ENCODE data around the gene DDX18.

DDX18 gene

DNA sequence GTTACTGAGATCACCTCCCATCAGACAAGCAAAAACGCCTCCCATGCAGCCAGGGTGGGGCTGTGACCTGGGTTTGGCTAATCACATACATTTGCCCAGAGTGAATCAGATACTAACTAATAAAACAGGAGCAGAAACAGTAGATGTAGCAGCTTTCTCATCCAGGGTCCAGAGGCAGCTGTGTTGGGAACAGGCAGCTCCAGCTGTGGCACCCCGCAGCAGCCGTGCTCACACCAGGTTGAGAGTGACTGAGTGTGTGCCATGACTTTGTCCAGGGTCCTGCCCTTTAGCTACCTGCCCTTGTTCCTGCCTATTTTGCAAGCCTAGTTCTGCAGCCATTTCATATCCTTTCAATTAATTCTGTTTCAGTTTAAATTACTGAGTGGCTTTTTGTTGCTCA, 20.5 kb downstream of the DDX18 start:
- DNase-seq (ENCODE audit: low read depth, low spot score): no peak

DNA sequence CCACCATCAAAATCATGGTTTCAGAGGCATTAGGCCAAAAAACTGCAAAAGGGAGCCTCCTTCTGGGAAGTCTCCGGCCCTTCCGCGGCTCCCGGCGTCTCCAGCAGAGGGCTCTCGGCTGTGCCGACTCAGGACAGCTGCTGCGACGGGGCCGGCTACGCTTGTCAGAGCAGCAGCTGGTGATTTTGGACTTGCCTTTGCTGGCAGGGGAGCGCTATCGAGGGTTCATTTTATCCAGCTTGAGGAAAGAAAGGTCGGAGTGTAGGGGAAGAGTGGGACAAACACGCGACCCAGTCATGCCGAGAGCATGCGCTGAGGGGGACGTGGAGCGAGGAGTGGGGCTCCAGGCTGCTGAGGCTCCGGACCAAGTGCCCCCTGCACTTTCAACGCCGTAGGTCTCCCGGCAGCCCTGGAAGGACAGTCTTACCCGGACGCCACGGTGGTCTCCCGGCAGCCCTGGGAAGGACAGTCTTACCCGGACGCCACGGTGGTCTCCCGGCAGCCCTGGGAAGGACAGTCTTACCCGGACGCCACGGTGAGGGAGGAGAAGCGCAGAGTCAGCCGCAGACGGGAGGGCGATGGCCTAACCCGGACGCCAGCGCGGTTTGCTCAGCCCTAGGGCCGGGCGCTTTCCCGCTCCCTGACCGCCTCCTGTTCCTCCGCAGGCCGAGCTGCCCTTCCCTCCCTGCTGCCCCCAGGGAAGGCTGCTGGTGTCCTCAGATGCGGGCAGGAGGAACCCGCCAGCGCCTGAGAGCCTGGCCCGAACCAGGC, 21.7 kb downstream of the DDX18 start:
- no peak for DNase-seq (ENCODE audit: low read depth, low spot score)

DNA sequence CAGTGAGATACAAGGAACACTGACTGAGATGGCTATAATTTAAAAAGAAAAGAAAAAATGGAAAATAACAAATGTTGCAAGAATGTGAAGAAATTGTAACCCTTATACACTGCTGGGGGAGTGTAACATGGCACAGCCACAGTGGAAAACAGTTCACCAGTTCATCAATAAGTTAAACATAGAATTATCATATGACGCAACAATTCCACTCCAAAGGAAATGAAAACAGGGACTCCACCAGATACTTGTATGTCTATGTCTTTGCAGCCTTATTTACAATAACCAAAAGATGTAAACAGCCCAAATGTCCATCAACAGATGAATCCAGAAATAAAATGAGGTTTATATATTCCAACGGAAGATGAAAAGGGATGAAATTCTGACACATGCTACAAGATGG, 30.8 kb downstream of the DDX18 start:
- DNase-seq (ENCODE audit: low read depth, low spot score): no peak

DNA sequence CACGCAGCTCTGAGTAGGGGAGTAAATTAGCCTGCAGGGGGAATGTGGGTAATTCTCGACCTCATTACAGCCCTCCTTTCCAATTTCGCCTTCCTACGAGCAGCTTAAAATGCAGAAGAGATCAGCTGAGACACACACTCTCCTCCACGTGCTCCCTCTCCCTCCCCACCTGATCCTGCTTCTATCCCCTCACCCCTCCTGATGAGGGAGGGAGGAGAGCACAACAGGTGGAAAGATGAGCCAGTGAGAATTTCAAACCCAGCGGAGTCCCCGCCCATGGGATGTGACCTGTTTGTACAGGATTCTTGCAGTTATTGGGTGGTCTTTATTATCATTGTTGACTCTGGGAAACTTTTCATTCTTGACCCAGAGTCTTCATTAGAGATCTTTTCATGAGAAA, 35.5 kb downstream of the DDX18 start:
- no peak for DNase-seq (ENCODE audit: low read depth, low spot score)

DNA sequence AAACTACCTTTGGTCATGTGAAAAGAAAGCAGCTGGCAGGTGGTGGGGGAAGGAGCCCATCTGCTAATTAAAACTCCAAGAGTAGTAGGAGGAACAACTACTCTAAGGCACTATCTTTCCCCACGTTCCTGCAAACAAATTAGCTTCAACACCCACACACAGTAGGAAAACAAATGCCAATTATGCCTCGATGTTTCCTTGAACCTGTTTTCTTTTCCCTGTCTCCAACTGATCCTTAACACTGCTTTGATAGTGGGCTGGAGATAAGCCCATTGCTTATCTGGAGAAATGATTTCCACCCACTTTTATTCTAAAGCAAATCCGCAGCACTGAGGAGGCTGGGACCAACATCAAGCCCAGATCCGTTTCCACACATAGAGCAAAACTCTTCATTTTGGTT, 36.0 kb downstream of the DDX18 start:
- no peak for DNase-seq (ENCODE audit: low read depth, low spot score)

DNA sequence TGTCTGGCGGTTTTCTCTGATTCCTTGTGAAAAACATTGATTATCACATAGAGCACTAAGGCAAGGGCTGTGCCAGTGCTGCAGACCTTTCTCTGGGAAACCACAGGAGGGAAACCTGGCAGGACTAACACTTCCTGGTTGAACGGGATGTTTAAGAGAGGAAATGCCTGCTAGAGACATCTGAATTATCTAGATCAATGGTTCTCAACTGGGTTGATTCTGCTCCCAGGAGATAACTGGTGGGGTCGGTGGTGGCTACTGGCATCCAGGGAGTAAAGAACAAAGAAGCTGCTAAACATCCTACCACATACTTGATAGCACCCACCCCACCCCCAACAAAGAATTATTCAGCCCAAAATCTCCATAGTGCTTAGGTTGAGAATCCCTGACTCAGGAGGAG, 37.5 kb downstream of the DDX18 start:
- DNase-seq (ENCODE audit: low read depth, low spot score): no peak

DNA sequence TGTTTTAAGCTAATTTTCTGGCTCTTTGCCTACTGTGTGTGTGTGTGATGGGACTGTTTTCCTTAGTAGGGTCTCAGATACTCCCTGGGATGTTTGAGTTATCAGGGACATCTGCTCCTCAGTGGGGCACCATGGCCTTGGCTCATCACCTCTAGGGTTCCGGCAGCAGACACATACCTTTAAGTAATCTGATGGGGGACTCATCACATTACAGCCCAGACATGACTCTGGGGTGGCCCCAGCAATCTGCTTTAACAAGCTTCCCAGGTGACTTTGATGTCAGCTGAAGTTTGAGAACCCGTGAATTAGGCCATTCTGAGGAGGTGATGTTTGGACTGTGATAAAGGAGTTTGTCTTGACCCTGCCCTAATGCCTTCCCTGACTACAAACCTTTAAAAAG, 38.8 kb downstream of the DDX18 start:
- no peak for DNase-seq (ENCODE audit: low read depth, low spot score)

DNA sequence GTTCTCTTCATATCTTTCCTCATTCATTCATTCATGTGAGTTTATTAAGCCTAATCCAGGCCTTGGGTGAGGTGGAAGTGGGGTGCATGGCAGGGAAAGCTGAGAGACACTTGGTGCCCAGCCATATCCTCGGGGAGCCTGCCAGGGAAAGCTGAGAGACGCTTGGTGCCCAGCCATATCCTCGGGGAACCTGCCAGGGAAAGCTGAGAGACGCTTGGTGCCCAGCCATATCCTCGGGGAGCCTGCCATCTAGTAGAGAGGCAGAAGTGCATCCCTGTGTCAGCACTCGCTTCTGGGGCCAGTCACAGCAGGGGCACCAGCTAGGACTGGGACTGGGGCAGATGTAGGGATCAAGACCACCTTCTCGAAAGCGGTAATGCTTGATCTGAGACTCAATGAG, 39.4 kb downstream of the DDX18 start:
- no peak for DNase-seq (ENCODE audit: low read depth, low spot score)

DNA sequence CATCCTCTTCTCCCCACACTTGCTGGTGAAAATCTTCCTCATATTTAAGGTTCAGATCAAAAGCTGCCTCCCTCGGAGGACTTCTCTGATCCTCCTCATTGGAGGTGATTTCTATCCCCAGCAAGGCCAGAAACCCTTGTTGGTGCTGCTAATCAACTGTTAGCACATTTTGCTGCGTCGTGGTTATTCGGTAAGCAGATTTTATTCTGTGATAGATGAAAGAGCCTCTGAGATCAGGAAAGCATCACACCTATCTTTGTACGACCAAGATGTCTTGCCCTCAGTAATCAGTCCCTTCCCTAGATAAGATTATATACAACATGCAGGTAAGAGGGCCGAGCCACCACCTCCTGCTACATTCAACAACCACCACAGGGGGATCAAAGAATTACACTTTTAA, 40.1 kb downstream of the DDX18 start:
- no peak for DNase-seq (ENCODE audit: low read depth, low spot score)

DNA sequence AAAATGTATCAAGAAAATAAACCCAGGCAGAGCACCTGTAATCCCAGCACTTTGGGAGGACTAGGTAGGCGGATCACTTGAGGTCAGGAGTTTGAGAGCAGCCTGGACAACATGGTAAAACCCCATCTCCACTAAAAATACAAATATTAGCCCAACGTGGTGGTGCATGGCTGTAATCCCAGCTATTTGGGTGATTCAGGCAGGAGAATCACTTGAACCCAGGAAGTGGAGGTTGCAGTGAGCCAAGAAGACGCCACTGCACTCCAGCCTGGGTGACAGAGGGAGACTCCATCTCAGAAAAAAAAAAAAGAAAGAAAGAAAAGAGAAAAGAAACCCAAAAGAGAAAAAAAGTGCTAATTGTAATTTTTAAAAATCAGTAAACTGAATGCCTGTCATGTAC, 41.4 kb downstream of the DDX18 start:
- no peak for DNase-seq (ENCODE audit: low read depth, low spot score)

DNA sequence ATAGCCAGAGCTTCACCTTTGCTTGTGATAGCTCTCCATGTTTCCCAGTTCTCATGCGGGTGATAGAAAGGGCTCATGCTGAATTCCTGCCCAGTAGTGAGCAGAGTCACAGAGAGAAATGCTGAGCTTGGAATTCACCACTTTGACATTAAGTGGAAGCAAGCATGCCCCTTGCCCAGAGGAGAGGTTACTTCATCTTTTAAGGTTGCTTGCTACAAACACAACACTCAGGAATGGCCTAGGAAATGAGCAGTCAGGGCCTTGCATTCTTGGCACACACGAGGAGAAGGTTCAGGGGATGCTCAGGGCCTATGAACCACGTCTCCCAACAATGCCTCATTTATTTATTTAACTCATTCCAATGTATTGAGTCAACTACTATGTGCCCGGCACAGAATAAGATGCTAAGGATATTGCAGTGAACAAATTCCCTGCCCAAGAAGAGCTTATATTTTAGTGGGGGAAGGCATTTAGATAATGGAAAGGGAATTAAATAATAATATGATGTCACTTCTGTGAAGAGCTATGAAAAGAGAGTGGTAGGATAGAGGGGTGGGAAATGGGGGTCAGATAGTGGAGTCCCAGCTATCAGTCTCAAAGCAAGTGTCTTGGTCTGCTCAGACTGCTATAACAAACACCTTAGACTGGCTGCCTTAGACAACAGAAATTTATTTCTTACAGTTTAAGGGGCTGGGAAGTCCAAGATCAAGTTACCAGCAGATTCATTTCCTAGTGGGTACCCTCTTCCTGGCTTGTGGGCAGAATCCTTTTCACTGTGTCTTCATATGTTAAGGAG, 42.1 kb downstream of the DDX18 start:
- DNase-seq (ENCODE audit: low read depth, low spot score): no peak

DNA sequence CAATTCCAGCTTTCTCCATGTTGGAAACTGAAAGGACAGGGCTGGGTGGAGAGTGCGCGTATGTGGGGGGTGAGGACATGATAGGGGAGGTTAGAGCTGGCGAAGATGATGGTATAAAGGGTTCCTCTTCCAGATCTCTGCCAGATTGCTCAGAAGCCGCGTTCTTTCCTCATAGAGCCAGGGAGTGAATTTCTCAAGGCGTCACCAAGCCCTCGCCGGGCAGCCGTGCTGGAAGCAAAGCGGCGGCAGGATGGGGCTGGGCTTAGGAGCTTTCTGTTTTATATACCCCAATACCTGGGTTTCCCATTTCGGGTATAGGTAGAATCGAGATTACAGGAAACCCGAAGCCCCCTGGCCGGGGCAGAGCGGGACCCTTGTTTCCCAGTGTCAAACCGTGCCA, 43.8 kb downstream of the DDX18 start:
- no peak for DNase-seq (ENCODE audit: low read depth, low spot score)

DNA sequence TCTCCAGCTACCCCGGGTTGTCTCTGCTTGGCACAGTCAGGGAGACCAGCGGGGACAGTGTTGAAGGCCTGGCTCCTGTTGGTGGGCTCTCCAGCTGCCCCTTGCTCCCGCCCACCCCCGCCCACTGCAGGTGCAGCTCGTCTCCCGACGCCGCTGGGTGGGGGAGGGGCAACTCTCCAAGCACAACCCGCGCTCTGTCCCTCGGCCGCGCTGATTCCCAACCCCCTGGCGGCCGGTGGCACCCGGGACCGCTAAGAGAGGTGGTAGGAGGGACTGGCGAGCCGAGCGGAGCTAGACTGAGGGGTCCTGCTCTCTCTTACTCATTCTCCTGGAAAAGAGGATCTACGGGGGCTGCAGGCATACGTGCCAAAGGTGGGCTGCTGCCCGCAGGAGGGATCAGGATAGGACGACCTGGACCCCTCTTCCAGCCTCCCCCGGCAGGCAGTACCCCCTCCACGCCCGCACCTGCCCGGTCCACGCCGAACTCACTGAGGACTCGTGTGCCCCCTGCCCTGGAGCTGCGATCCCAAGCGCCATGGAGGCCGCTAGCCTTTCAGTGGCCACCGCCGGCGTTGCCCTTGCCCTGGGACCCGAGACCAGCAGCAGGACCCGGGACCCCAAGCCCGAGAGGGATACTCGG, 44.5 kb downstream of the DDX18 start:
- no peak for DNase-seq (ENCODE audit: low read depth, low spot score)

DNA sequence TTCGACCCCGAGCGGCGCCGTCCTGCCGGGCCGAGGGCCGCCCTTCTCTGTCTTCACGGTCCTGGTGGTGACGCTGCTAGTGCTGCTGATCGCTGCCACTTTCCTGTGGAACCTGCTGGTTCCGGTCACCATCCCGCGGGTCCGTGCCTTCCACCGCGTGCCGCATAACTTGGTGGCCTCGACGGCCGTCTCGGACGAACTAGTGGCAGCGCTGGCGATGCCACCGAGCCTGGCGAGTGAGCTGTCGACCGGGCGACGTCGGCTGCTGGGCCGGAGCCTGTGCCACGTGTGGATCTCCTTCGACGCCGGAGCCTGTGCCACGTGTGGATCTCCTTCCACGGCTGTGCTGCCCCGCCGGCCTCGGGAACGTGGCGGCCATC, 45.0 kb downstream of the DDX18 start:
- no peak for DNase-seq (ENCODE audit: low read depth, low spot score)

DNA sequence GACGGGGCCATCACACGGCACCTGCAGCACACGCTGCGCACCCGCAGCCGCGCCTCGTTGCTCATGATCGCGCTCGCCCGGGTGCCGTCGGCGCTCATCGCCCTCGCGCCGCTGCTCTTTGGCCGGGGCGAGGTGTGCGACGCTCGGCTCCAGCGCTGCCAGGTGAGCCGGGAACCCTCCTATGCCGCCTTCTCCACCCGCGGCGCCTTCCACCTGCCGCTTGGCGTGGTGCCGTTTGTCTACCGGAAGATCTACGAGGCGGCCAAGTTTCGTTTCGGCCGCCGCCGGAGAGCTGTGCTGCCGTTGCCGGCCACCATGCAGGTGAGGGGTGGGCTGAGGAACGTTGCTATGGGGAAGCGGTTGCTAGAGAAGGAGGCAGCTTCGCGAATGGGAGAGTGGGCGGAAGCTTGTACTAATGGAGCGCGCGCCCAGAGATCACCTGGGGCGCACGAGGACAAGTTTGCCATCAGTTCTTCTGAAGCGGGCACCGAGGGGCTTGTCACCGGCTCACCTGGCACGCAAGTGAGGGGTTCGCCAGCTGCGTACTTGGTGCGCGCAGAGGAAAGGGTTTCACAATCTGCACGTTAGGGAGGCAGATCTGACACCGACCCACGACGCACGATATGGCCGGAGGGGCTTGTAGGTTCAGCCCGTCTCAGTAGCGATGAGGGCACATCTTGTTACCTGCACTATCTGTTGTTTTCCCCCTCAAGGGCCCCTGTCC, 45.6 kb downstream of the DDX18 start:
- no peak for DNase-seq (ENCODE audit: low read depth, low spot score)

DNA sequence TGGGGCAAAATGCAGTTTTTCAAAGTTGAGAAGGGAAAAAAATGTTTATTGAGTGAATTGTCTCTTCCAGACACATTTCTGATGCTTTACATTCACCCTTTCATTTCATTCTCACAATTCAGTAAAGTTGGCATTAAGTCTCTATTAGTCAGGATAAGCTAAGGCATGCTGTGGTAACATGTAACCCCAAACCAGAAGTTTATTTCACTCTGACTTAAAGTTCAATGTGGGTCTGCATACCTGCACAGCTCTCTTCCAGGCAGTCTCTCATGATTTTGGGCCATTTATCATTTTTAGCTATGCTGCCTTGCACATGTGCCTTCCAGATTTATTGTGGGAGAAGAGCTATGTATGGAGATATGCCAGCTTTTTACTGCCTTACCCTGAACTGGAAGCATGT, 48.0 kb downstream of the DDX18 start:
- no peak for DNase-seq (ENCODE audit: low read depth, low spot score)

DNA sequence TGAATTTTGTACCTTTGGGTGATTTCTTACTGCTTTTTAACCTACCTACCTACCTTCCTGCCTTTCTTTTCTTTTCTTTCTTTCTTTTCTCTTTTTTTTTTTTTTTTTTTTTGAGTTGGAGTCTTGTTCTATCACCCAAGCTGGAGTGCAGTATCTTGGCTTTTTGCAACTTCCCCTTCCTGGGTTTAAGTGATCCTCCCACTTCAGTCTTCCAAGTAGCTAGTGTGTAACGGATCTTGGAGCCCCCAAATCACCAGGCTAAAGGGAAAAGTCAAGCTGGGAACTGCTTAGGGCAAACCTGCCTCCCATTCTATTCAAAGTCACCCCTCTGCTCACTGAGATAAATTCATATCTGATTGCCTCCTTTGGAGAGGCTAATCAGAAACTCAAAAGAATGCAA, 61.3 kb downstream of the DDX18 start:
- DNase-seq (ENCODE audit: low read depth, low spot score): no peak

DNA sequence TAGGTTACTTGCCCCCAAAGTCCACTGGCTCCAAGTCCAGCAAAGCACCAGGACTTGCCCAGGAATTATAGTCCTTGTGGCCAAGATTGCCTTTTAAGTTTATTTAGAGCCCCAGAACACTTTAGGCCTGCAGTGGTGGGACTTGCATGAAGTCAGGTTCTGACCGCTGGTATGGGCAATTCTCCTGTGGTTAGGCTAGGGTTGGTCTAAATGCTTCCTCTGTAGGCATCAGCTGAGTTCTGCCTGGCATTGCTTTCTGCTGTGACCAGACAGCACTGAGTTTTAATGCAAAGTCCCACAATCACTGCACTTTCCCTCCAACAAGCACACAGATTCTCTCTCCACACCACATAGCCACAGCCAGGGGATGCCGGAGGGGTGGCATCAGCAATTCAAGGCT, 64.5 kb downstream of the DDX18 start:
- no peak for DNase-seq (ENCODE audit: low read depth, low spot score)

Data from iPS DF 19.7 (cell line).